Stomach (tissue), 4 donors: ENCODE measurements around the gene AIG1.
"Not testable (repeated sequence)": the region's sequence is repeated elsewhere in the genome, so short reads cannot be mapped to it uniquely, and the experiment has no call there.

Experiments
- POLR2A ChIP-seq, 4 donors: fragments of 450-650 bp; IDR thresholded peaks; one replicate each; pipeline ENCODE4 v1.6.1; 2016; ENCODE audit warnings: antibody characterized with exemption in 4 of 4, control low read depth in 2 of 4, mild to moderate bottlenecking in 1 of 4, moderate library complexity in 1 of 4
- POLR2AphosphoS5 ChIP-seq, 3 donors: sonication (generic); formaldehyde crosslinking; IDR thresholded peaks; one replicate each; pipeline ENCODE4 v1.6.1; 2016; ENCODE audit warnings: antibody characterized with exemption in 3 of 3
- TF ChIP-seq, protein P1 (sequence below), 7 experiments: fragments of 450-650 bp in 4 of 7; fragments of 200-600 bp in 3 of 7; sonication (generic) in 3 of 7; IDR thresholded peaks; one replicate each; pipeline ENCODE4 v1.5.1; 2016 to 2019; ENCODE audit warnings: antibody characterized with exemption in 7 of 7, control low read depth in 2 of 7, mild to moderate bottlenecking in 1 of 7

DNA sequence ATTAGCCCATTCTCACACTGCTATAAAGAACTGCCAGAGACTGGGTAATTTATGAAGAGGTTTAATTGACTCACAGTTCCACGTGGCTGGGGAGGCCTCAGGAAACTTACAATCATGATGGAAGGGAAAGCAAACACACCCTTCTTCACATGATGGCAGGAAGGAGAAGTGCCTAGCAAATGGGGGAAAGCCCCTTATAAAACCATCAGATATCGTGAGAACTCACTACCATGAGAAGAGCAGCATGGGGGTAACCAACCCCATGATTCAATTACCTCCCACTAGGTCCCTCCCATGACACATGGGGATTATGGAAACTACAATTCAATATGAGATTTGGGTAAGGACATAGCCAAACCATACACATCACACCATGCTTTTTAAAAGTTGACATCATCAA lies 39.8 kb upstream of the AIG1 start:
- TF ChIP-seq POLR2A, POLR2AphosphoS5 (IDR thresholded peaks at IDR 0.05): not testable (repeated sequence)
- TF ChIP-seq, protein P1, sequence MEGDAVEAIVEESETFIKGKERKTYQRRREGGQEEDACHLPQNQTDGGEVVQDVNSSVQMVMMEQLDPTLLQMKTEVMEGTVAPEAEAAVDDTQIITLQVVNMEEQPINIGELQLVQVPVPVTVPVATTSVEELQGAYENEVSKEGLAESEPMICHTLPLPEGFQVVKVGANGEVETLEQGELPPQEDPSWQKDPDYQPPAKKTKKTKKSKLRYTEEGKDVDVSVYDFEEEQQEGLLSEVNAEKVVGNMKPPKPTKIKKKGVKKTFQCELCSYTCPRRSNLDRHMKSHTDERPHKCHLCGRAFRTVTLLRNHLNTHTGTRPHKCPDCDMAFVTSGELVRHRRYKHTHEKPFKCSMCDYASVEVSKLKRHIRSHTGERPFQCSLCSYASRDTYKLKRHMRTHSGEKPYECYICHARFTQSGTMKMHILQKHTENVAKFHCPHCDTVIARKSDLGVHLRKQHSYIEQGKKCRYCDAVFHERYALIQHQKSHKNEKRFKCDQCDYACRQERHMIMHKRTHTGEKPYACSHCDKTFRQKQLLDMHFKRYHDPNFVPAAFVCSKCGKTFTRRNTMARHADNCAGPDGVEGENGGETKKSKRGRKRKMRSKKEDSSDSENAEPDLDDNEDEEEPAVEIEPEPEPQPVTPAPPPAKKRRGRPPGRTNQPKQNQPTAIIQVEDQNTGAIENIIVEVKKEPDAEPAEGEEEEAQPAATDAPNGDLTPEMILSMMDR (IDR thresholded peaks at IDR 0.05) = not testable (repeated sequence)
